ENCODE measurements around the gene HAUS3. TPM values are rescaled to one million over a fixed set of nuclear protein-coding genes. Genes with fewer than 3 reads are reported as not detected.

HAUS3 gene
- total and polyA plus RNA-seq, 2 experiments from 2014 or later: 21.4 to 36.0 TPM

DNA sequence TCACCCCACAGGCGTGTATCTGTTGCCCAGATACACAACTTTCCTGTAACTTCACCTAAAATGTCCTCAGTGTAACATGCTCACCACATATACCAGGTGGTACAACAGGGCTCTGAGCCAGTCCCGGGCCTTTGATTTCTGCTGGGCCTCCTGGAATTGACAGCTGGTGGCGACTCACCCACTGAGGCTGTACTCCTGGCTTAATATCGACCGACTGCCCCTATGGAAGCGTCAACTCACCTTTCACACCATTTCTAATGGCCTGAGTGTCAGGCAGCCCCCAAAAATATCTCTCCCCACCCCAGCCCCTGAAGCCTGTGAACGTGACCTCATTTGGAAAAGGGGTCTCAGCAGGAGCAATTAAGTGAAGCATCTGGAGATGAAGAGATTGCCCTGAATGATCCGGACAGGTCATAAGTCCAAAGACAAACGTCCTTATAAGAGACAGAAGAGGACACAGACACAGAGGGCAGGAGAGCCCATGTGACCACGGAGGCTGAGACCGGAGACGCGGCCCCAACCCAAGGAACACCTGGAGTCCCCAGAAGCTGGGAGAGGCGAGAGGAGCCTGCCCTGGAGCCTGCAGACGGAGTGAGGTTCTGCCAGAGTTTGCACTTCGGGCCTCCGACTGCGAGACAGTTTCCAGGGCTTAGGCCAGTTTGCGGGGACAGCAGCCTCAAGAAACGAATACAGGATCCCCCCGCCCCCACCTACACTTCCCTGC, 32.6 kb upstream of the HAUS3 start (continued):
- TF ChIP-seq, protein P1, sequence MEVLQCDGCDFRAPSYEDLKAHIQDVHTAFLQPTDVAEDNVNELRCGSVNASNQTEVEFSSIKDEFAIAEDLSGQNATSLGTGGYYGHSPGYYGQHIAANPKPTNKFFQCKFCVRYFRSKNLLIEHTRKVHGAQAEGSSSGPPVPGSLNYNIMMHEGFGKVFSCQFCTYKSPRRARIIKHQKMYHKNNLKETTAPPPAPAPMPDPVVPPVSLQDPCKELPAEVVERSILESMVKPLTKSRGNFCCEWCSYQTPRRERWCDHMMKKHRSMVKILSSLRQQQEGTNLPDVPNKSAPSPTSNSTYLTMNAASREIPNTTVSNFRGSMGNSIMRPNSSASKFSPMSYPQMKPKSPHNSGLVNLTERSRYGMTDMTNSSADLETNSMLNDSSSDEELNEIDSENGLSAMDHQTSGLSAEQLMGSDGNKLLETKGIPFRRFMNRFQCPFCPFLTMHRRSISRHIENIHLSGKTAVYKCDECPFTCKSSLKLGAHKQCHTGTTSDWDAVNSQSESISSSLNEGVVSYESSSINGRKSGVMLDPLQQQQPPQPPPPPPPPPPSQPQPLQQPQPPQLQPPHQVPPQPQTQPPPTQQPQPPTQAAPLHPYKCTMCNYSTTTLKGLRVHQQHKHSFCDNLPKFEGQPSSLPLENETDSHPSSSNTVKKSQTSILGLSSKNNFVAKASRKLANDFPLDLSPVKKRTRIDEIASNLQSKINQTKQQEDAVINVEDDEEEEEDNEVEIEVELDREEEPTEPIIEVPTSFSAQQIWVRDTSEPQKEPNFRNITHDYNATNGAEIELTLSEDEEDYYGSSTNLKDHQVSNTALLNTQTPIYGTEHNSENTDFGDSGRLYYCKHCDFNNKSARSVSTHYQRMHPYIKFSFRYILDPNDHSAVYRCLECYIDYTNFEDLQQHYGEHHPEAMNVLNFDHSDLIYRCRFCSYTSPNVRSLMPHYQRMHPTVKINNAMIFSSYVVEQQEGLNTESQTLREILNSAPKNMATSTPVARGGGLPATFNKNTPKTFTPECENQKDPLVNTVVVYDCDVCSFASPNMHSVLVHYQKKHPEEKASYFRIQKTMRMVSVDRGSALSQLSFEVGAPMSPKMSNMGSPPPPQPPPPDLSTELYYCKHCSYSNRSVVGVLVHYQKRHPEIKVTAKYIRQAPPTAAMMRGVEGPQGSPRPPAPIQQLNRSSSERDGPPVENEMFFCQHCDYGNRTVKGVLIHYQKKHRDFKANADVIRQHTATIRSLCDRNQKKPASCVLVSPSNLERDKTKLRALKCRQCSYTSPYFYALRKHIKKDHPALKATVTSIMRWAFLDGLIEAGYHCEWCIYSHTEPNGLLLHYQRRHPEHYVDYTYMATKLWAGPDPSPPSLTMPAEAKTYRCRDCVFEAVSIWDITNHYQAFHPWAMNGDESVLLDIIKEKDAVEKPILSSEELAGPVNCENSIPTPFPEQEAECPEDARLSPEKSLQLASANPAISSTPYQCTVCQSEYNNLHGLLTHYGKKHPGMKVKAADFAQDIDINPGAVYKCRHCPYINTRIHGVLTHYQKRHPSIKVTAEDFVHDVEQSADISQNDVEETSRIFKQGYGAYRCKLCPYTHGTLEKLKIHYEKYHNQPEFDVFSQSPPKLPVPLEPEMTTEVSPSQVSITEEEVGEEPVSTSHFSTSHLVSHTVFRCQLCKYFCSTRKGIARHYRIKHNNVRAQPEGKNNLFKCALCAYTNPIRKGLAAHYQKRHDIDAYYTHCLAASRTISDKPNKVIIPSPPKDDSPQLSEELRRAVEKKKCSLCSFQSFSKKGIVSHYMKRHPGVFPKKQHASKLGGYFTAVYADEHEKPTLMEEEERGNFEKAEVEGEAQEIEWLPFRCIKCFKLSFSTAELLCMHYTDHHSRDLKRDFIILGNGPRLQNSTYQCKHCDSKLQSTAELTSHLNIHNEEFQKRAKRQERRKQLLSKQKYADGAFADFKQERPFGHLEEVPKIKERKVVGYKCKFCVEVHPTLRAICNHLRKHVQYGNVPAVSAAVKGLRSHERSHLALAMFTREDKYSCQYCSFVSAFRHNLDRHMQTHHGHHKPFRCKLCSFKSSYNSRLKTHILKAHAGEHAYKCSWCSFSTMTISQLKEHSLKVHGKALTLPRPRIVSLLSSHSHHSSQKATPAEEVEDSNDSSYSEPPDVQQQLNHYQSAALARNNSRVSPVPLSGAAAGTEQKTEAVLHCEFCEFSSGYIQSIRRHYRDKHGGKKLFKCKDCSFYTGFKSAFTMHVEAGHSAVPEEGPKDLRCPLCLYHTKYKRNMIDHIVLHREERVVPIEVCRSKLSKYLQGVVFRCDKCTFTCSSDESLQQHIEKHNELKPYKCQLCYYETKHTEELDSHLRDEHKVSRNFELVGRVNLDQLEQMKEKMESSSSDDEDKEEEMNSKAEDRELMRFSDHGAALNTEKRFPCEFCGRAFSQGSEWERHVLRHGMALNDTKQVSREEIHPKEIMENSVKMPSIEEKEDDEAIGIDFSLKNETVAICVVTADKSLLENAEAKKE (CRISPR knock-in tag; IDR thresholded peaks at IDR 0.05): no peak
- TF ChIP-seq, protein P2, sequence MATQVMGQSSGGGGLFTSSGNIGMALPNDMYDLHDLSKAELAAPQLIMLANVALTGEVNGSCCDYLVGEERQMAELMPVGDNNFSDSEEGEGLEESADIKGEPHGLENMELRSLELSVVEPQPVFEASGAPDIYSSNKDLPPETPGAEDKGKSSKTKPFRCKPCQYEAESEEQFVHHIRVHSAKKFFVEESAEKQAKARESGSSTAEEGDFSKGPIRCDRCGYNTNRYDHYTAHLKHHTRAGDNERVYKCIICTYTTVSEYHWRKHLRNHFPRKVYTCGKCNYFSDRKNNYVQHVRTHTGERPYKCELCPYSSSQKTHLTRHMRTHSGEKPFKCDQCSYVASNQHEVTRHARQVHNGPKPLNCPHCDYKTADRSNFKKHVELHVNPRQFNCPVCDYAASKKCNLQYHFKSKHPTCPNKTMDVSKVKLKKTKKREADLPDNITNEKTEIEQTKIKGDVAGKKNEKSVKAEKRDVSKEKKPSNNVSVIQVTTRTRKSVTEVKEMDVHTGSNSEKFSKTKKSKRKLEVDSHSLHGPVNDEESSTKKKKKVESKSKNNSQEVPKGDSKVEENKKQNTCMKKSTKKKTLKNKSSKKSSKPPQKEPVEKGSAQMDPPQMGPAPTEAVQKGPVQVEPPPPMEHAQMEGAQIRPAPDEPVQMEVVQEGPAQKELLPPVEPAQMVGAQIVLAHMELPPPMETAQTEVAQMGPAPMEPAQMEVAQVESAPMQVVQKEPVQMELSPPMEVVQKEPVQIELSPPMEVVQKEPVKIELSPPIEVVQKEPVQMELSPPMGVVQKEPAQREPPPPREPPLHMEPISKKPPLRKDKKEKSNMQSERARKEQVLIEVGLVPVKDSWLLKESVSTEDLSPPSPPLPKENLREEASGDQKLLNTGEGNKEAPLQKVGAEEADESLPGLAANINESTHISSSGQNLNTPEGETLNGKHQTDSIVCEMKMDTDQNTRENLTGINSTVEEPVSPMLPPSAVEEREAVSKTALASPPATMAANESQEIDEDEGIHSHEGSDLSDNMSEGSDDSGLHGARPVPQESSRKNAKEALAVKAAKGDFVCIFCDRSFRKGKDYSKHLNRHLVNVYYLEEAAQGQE (IDR thresholded peaks at IDR 0.05; ENCODE audit: unreplicated experiment): no peak
- no peak for TF ChIP-seq EZH2 (IDR thresholded peaks at IDR 0.05; ENCODE audit: low read depth, unreplicated experiment)
- no peak for TF ChIP-seq STAT1 (IDR thresholded peaks at IDR 0.05; ENCODE audit: unreplicated experiment)
- TF ChIP-seq, protein P3, sequence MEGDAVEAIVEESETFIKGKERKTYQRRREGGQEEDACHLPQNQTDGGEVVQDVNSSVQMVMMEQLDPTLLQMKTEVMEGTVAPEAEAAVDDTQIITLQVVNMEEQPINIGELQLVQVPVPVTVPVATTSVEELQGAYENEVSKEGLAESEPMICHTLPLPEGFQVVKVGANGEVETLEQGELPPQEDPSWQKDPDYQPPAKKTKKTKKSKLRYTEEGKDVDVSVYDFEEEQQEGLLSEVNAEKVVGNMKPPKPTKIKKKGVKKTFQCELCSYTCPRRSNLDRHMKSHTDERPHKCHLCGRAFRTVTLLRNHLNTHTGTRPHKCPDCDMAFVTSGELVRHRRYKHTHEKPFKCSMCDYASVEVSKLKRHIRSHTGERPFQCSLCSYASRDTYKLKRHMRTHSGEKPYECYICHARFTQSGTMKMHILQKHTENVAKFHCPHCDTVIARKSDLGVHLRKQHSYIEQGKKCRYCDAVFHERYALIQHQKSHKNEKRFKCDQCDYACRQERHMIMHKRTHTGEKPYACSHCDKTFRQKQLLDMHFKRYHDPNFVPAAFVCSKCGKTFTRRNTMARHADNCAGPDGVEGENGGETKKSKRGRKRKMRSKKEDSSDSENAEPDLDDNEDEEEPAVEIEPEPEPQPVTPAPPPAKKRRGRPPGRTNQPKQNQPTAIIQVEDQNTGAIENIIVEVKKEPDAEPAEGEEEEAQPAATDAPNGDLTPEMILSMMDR (conservative IDR thresholded peaks at IDR 0.05; ENCODE audit: low read depth in 2 of 2): no peak
- TF ChIP-seq EZH2phosphoT487 (IDR thresholded peaks at IDR 0.05; ENCODE audit: unreplicated experiment): no peak
- no peak for TF ChIP-seq CREB1 (CRISPR knock-in tag; IDR thresholded peaks at IDR 0.05; ENCODE audit: low read depth)
- no peak for TF ChIP-seq POLR2AphosphoS5 (IDR thresholded peaks at IDR 0.05; ENCODE audit: low read depth)
- no peak for TF ChIP-seq NANOG (IDR thresholded peaks at IDR 0.05; ENCODE audit: borderline replicate concordance)
